HepG2 (cell line): ENCODE measurements around the gene BCL2L1. TPM values are rescaled to one million over a fixed set of nuclear protein-coding genes. Genes with fewer than 3 reads are reported as not detected.
A peak's percentile ranks its signal among the peaks of the same experiment; 100 is the strongest.

Experiments used
- FOXA1 ChIP-seq, 2 experiments: fragments of 450-650 bp in 1 of 2; sonication (generic) in 1 of 2; formaldehyde crosslinking in 1 of 2; IDR thresholded peaks; 2 replicates each; pipeline versions ENCODE4 v1.4.0 to v1.6.1; 2016 to 2020; ENCODE audit warnings: missing genetic modification reagents in 1 of 2
- KAT8 ChIP-seq: IDR thresholded peaks from 2 replicates; pipeline ENCODE4 v1.6.1; 2016; ENCODE audit warnings: missing genetic modification reagents, missing compliant biosample characterization
- NAIF1 ChIP-seq: sonication (generic); formaldehyde crosslinking; IDR thresholded peaks from 2 replicates; pipeline ENCODE4 v1.5.0; 2020; ENCODE audit warnings: mild to moderate bottlenecking, missing genetic modification reagents, borderline replicate concordance
- NCOR1 ChIP-seq: fragments of 200-600 bp; sonication (generic); IDR thresholded peaks from 2 replicates; pipeline ENCODE4 v1.7.0; 2017; ENCODE audit warnings: antibody characterized with exemption, low read length, borderline replicate concordance
- NFAT5 ChIP-seq: sonication (generic); formaldehyde crosslinking; IDR thresholded peaks from 2 replicates; pipeline ENCODE4 v1.4.0; 2020; ENCODE audit warnings: missing genetic modification reagents
- NPAS2 ChIP-seq: sonication (generic); formaldehyde crosslinking; IDR thresholded peaks from 2 replicates; pipeline ENCODE4 v1.8.0; 2022; ENCODE audit warnings: mild to moderate bottlenecking, missing genetic modification reagents, borderline replicate concordance
- POLR2G ChIP-seq: fragments of 200-400 bp; formaldehyde crosslinking; IDR thresholded peaks from 2 replicates; pipeline ENCODE4 v1.6.1; 2018; ENCODE audit warnings: mild to moderate bottlenecking, low read depth, low read length, moderate library complexity
- RFXANK ChIP-seq: IDR thresholded peaks from 2 replicates; pipeline ENCODE4 v1.6.1; 2016
- SOX5 ChIP-seq: IDR thresholded peaks from 2 replicates; pipeline ENCODE4 v1.6.1; 2016; ENCODE audit warnings: borderline replicate concordance
- SSRP1 ChIP-seq: IDR thresholded peaks from 2 replicates; pipeline ENCODE4 v1.6.1; 2016; ENCODE audit warnings: control low read depth
- ZNF124 ChIP-seq: sonication (generic); formaldehyde crosslinking; IDR thresholded peaks from 2 replicates; pipeline ENCODE4 v1.4.0; 2020; ENCODE audit warnings: missing genetic modification reagents
- ZNF629 ChIP-seq: sonication (generic); formaldehyde crosslinking; conservative IDR thresholded peaks from 2 replicates; pipeline ENCODE4 v1.5.0; 2020; ENCODE audit warnings: missing genetic modification reagents
- polyA plus RNA-seq, 8 experiments: library from polyadenylated mRNA; depleted of rRNA in 3 of 8; stranded (reverse) in 7 of 8; unstranded in 1 of 8; fragments of >200 nt; fragmentation: Illumina TruSeq in 4 of 8; extraction: Trizol in 4 of 8; gene quantifications; 2 replicates each; pipeline versions ENCODE4 v1.2.1 to v1.2.3, GENCODE V29; 2011 to 2016; ENCODE audit warnings: low read depth in 4 of 8, missing spikeins in 1 of 8, mixed read lengths in 1 of 8; ENCODE audit not compliant: insufficient read depth in 1 of 8
- total RNA-seq, 5 experiments: library from RNA; depleted of rRNA; stranded (reverse); fragments of >200 nt; fragmentation: Illumina TruSeq; extraction: Trizol; gene quantifications; 2 replicates each; pipeline ENCODE4 v1.2.3, GENCODE V29; 2016; ENCODE audit warnings: low read depth in 1 of 5

The BCL2L1 gene
- total and polyA plus RNA-seq, 2 of the 13 experiments (the other 11 are each of a cell fraction or from before 2014, with no cell fraction given), result 164 to 258 TPM

- TF ChIP-seq SSRP1 (CRISPR knock-in tag) (peak; percentile 98), KAT8 (CRISPR knock-in tag) (peak; percentile 24; the same call in 1 of the 2 replicates), NPAS2 (no peak), FOXA1 (IDR thresholded peaks at IDR 0.05) (0 out of 2 replicates have a peak, but pooled peaks have one; percentile 38), FOXA1 (CRISPR knock-in tag; IDR thresholded peaks at IDR 0.05) (peak; percentile 95), ZNF124 (CRISPR knock-in tag) (no peak), NCOR1 (no peak; the same call in 1 of the 2 replicates), NFAT5 (CRISPR knock-in tag) (no peak), NAIF1 (CRISPR knock-in tag) (no peak), POLR2G (0 out of 2 replicates have a peak, but pooled peaks have one; percentile 21), ZNF629 (no peak), RFXANK (CRISPR knock-in tag) (0 out of 2 replicates have a peak, but pooled peaks have one; percentile 62), SOX5 (peak; percentile 92)
These were observed 11.2 kb downstream of the BCL2L1 start (continued) for GRCh38 chr20:31711179-31712111.
